ENCODE results near the gene PRR14L.
"Not testable (repeated sequence)": the region's sequence is repeated elsewhere in the genome, so short reads cannot be mapped to it uniquely, and the experiment has no call there.

The PRR14L gene

GRCh38 chr22:31681349-31682345 is 68.3 kb downstream of the PRR14L start:
- no peak for DNase-seq

DNA sequence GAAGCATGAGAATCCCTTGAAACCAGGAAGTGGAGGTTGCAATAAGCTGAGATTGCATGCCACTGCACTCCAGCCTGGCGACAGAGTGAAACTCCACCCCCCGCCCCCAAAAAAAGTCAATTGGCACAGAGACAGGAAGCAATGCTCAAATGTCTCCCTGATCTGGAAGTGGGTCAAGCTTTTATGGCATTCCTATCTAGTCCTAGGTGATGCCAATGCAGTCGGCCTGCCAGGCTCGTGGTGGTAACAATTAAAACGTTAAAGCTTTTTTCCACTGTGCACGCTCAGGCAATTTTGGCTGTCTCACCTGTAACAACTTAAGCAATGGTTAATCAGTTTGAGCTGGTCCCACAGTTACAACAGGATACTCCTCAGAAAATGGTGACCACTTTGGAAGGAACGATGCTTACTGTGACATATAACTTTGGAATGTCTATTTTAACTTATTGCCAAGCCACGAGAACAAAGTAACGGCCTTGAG is 69.0 kb downstream of the PRR14L start:
- DNase-seq = no peak

GRCh38 chr22:31678748-31679147 is 71.2 kb downstream of the PRR14L start:
- DNase-seq = no peak

- DNase-seq = peak; percentile 47
These were observed 73.2 kb downstream of the PRR14L start for GRCh38 chr22:31676700-31677099.

GRCh38 chr22:31674219-31674618 is 75.7 kb downstream of the PRR14L start:
- not testable (repeated sequence) for DNase-seq

GRCh38 chr22:31668849-31669248 is 81.1 kb downstream of the PRR14L start:
- DNase-seq = not testable (repeated sequence)

- no peak for DNase-seq
These were observed 87.3 kb downstream of the PRR14L start for GRCh38 chr22:31662668-31663037.

DNA sequence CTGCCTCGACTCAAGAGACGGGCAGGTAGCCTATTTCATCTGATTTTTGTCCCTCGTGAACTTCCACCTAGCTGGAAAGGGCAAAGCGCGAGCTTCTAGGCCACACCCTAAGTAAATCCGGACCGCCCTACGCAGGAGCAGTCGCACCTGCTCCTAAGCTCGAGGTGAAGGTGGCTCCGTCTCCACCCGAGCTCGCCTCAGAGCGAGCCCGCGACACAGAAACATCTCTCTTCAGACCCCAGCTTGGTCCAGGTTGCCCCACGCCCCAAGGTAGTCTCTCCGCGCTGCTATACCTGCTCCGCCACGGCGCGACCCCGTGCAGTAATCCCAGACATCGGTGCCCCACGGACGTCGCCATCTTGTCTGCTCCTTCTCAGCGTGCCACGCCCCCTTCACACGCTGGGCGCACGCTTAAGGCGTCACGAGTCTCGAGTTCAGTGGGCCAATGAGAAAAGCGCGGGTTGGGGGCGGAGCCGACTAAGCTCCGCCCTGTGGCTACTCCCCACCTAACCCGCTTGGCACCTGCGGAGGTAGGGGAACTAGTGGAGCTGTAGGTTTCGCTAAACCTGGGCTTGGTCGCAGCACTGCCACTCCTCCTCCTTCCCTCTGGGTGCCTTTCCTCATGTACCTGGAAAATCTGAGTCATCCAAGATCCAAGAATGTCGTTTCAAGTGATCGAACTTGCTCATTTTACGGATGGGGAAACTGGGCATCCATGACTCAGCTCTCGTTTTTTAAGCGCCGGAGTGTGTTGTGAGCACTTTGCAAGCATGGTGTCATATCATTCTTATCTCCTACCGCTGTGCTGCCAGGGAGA is 87.9 kb downstream of the PRR14L start, which contains the start of gene PISD:
PISD (minus strand) TSS at position 365 of the 817 bp plus-strand sequence; CDS start at position 358, 7 bp downstream.
- DNase-seq = peak; percentile 88

DNA sequence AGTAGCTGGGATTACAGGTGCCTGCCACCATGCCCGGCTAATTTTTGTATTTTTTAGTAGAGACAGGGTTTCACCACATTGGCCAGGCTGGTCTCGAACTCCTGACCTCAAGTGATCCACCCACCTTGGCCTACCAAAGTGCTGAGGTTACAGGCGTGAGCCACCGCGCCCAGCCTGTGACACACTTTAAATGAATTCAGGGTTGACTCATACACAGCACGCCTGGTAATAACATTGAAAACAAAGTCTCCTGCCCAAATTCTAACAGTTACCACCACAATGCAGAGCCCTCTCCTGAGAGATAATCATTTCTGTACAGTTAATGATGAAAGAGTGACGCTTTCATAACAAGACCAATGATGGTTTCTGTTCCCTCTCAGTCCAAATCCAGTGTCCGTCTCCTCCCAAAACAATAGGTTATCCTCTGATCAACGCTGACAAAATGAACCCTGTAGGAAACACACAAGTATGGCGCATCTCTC is 89.0 kb downstream of the PRR14L start:
- not testable (repeated sequence) for DNase-seq

DNA sequence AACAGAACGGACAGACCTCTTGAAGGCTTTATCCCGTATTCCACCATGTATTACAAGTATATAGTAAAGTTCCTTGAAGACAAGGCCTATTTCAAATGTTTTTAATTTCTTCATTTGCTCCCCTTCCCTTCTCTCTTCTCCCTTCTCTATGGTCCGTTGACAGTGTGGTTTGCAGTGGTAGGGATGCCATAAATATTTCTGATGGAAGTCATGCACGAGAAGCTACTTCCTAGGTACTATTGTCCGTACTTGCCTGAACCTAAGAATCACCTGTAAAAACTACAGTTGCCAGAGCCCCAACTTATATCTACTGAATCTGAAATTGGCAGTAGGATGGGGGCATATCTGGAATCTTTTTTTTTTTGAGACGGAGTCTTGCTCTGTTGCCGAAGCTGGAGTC is 90.7 kb downstream of the PRR14L start:
- DNase-seq = no peak

DNA sequence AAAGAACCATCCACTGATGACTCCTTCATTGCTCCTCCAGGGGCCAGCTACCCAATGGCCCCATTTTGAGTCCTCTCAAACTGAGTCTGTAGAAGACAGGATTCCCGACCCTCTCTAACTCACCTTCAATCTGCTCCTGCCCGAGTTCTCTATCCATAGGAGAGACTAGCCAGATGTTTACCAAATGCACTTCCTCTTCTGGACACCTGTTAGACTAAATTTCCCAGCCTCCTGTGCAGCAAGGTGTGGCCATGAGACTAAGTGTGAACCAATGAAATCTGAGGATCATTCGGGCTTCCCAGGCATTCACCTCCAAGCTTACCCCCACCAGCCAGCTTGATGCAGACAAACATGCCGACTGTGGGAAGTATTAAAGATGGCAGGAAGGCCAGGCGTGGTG is 95.5 kb downstream of the PRR14L start:
- DNase-seq = no peak

DNA sequence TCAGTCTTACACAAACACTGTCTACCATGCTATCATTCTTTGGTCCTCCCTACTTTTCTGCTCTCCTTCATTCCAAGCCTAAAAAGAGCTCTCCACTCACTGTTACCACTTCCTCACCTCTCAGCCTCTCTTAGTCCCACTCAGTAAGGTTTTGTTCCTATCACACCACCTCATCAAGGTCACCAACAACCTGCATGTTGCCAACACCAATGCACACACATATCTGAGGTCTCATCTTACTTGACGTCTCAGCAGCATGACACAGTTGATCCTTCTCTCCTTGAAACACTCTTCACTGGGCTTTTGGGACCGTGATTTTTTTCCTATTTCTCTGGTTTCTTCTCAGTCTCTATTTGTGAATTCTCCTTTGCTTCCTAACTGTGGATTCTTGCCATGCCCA is 96.0 kb downstream of the PRR14L start:
- no peak for DNase-seq

DNA sequence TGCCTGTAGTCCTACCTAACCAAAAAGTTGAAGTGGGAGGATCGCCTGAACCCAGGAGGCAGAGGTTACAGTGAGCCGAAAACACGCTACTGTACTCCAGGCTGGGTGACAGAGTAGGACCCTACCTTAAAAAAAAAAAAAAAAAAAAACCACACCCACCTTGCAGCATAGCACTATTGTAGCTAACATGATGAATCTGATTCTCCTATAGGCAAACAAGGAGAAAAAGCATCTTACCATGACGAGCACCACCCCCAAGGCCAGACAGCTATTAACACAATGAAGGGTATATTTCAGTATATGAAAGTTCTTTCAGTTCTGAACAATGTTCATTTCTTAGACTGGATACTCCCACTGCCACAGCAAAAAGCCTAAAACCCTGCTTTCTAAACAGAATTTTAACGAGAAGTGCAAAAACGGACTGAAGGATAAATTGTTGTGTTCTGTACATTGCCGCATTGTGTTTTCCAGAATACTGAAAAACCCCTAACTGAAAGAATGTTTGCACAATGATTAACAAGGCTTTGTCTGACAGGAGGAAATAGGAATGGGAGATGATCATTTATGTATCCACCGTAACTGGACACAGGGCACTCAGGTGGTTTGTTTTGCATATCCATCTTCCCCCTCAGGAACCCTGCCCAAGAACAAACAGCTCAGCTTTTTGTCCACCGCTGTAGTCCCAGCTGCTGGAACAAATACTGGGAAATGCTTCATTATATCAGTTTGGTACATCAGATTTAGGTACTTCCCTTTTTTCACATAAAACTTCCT is 96.8 kb downstream of the PRR14L start:
- no peak for DNase-seq

DNA sequence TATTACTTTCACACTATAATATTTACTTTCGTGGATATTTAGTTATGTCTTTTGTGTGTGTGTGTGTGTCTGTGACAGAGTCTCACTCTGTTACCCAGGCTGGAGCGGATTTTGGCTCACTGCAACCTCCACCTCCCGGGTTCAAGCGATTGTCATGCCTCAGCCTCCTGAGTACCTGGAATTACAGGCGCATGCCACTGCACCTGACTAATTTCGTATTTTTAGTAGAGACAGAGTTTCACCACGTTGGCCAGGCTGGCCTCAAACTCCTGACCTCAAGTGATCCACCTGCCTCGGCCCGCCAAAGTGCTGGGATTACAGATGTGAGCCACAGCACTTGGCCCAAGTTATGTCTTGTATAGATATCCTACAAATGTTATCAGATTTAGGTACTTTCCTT is 97.8 kb downstream of the PRR14L start:
- no peak for DNase-seq

- DNase-seq = no peak
These were observed 98.3 kb downstream of the PRR14L start for GRCh38 chr22:31651664-31652063.

- DNase-seq = no peak
These were observed 99.5 kb downstream of the PRR14L start for GRCh38 chr22:31650391-31650790.

DNA sequence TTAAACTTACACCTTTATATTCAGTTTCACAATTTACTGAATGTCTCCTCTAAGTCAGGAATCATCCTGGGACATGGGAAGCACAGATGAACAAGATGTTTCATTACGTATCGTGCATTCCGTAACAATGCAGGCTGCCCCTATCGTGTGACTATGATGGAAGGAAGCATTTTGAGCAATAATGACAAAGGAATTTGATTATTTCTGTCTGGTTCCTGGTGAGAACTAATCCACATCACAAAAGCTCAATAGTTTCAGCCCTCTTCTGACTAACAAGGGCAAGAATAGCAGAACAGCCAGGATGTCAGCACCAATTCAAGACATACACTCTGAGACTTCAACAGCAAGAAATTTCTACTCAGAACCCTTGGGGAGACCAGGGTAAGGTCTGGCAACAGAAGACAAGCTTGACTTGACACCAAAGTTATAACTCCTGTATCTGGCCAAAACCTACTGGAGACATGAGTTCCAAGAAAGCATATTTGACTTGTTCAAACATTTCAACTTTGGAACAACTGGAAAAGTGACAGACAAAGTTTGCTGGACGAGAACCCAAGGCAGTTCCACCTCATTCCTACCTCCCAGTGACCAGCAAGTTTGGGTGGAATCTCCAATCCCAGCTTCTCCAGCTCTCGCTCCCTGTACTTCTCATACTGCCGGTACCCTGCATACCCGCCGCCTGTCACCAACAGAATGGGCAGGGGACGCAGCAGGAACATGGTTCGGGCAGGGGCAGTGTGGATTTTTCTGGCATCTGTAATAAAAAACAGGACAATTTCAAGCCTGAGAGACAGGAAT is 102.2 kb downstream of the PRR14L start:
- DNase-seq = no peak

DNA sequence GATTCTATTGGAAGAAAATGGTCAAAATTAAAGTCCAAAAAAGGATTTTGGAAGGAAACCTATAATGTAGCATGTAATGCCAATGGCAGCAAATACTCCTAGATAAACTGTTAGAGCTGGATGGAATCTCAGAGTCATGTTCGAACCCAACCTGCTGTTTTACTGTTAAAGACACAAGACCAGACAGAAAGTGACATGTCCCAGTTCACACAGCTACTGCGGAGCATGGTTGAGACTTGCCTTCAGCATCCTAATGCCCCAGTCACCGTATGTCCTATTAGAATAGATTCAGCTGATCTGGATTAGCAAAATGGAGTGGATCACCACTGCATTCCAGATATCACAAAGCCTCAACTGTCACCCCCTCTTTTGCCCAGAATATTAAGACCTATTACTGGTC is 102.9 kb downstream of the PRR14L start:
- DNase-seq = no peak

DNA sequence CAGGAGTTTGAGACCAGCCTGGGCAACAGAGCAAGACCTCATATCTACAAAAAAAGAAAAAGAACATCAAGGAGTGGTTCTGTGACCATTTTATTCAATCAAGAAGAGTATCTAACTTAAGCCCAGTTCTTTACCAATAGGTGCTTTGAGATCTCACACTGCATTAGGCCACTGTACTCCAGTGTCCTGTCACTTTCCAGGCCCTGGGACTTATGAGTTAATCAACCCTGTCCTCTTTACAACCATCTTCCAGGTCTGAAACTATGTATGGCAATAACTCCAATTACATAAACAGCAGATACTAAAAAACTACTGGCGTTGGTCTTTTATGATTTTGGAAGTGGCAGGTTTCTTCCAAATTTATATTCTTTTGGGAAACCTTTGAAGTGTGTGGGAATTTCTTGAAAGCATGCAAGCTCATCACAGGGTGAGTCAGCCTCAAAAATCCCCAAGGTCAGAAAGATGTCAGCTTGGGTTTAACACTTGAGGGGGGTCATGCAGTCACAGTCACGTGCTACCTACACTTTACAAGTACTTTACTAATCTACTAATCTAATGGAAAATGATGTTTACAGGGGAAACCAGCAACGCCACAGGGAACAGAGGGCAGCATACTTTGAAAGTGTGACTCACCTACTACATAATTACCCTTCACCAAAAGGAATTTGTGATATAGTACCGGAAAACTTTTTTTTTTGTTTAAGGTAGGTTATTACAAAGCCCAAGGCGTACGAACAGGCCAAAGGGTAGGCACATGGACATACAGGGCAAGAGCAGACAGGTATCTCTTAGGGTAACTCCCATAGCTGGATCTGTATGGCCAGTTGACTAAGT is 103.5 kb downstream of the PRR14L start:
- no peak for DNase-seq

DNA sequence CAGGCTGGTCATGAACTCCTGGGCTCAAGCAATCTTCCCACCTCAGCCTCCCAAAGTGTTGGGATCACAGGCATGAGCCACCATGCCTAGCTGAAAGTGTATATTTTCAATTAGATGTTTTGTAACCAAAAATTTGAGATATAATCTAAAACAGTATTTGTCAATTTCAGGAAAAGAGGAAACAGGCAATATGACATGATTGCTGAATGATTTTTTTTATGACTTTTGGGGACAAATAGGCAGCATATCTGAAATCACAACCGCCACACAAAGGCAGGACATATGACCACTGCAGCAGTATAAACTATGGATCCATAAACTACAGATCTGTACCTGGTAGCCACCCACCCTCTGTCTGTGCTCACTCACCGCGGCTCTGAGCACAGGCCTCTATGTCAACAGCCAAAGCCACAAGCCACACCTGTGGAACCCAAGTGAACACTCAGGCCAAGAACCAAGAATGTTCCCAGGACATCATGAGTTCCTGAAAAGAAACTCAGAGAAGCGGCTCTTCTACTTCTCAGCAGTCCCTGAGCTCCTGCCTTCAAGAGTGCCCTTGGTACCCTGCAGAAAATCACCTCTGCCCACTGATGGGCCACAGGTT is 110.4 kb downstream of the PRR14L start:
- DNase-seq = no peak

Measured in GOT3 (cell line).